Fibroblast of mammary gland (primary cell): ENCODE results near the gene JAGN1.

Source experiments
- DNase-seq: peaks from one replicate; pipeline ENCODE4 v3.0.0-alpha.2; 2010; ENCODE audit warnings: low read depth
- H3K4me3 ChIP-seq: 2 replicates; pipeline ENCODE4 v1.5.1; 2011; ENCODE audit warnings: low read depth, mild to moderate bottlenecking, low read length, moderate library complexity; ENCODE audit not compliant: control insufficient read depth
- TF ChIP-seq, protein P1 (sequence below): conservative IDR thresholded peaks from 2 replicates; pipeline ENCODE4 v1.5.1; 2011; ENCODE audit warnings: low read depth, low read length, inconsistent platforms; ENCODE audit not compliant: control insufficient read depth, insufficient read depth

JAGN1 gene

DNA sequence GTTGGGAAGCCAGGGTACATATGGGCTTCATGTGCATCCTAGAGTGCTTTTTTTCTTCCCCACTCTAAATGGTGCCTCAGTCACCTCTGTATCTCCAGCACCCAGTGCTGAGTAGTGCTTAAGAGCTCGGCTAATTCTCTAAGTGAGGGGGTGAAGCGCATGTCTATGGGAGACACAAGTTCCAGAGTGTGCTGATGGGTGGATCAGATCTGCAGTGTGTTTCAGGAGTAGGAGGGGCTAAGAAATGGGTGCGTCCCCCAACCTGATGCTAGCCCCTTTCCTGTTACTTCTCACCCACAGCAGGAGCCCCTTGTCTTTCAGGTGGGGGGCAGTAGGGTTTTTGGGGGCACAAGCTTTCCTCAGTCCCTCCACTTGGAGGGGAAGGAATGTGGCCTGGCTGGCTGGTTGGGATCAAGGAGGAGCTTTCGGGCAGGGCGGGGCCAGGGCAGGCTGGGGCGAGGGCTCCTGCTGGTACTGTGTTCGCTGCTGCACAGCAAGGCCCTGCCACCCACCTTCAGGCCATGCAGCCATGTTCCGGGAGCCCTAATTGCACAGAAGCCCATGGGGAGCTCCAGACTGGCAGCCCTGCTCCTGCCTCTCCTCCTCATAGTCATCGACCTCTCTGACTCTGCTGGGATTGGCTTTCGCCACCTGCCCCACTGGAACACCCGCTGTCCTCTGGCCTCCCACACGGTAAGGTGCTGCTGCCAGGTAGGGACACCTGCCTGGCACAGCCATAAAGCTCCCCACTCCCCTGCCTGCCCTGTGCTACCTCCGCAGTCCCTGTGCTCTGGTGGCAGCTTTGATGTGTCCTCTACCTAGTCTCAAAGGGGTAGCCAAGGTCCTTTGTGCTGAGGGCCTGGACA is 12.2 kb downstream of the JAGN1 start, which contains the start of gene IL17RE:
IL17RE (plus strand) TSS at position 477 of the 866 bp plus-strand sequence; CDS start at position 562, 85 bp downstream.
- no peak for DNase-seq
- peak within 1 kb of the TSS; percentile 33 for H3K4me3 ChIP-seq
- TF ChIP-seq, protein P1, sequence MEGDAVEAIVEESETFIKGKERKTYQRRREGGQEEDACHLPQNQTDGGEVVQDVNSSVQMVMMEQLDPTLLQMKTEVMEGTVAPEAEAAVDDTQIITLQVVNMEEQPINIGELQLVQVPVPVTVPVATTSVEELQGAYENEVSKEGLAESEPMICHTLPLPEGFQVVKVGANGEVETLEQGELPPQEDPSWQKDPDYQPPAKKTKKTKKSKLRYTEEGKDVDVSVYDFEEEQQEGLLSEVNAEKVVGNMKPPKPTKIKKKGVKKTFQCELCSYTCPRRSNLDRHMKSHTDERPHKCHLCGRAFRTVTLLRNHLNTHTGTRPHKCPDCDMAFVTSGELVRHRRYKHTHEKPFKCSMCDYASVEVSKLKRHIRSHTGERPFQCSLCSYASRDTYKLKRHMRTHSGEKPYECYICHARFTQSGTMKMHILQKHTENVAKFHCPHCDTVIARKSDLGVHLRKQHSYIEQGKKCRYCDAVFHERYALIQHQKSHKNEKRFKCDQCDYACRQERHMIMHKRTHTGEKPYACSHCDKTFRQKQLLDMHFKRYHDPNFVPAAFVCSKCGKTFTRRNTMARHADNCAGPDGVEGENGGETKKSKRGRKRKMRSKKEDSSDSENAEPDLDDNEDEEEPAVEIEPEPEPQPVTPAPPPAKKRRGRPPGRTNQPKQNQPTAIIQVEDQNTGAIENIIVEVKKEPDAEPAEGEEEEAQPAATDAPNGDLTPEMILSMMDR = no peak

DNA sequence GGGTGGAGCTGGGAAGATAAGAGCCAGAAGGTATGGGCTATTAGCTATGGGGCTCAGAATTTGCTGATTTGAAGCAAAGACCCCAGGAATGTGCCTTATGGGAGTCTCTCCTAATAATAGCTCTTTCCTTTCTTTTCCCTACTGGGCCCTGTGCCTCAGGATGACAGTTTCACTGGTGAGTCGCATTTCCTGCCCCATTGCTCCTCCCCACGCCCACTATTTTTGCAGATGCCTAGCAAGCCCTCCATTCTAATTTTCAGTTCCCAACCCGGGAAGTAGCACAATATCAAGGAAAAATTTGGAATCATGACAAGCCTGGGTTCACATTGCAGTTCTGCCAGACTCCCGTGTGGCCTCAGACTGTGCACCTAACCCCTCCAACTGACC is 12.8 kb downstream of the JAGN1 start:
- TF ChIP-seq, protein P1 = no peak
- H3K4me3 ChIP-seq = peak overlapping the region; percentile 33
- DNase-seq = peak; percentile 60

GRCh38 chr3:9903904-9904303 is 13.5 kb downstream of the JAGN1 start:
- no peak for DNase-seq
- H3K4me3 ChIP-seq = no peak overlapping the region
- TF ChIP-seq, protein P1 = no peak

DNA sequence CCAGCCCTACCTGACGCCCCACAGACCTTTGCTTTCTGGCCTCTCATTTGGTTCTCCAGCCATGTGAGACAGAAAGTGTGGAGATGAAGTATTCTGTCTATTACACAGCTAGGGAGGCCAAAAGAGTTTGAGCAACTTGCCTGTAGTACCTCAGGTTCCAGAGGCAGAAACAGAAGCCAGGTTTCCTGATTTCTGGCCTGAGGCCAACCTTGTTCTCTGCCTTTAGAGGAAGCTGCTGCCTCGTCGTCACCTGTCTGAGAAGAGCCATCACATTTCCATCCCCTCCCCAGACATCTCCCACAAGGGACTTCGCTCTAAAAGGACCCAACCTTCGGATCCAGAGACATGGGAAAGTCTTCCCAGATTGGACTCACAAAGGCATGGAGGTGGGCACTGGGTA is 16.1 kb downstream of the JAGN1 start:
- DNase-seq = no peak
- TF ChIP-seq, protein P1 = no peak
- no peak overlapping the region for H3K4me3 ChIP-seq

GRCh38 chr3:9908286-9908685 is 17.9 kb downstream of the JAGN1 start:
- no peak overlapping the region for H3K4me3 ChIP-seq
- TF ChIP-seq, protein P1 = no peak
- DNase-seq = no peak

DNA sequence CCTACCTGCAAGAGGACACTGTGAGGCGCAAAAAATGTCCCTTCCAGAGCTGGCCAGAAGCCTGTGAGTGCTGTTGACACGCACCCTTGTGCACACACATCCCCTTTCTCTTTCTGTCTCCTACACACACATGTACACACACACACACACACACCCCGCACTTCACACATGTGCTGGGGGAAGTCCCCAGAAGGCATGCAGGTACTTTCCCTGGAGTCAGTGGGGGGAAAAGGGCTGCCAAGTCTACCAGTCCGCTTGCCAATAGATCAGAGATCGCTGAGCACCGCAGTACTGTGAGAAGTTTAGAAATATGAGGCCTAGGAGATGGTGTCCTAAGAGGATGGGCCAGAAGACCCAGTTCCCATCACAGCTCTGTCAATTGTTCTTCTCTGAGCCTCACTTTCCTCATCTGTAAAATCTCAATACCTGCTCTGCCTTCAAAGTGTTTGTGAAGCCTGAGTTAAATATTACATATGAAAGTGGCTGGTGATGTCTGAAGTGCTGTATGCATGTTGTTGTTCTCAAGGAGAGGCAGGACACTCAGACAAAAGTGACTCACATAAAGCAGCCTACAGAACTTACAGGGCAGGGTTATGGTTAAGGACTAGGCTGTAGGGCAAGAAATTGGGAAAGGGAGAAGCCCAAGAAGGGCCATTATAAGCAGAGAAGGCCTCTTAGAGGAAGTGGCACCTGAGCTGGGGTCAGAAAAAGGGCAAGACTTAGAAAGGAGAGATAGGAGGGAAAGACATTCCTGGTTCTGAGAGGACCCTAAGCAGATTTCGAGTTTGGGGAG is 19.0 kb downstream of the JAGN1 start:
- H3K4me3 ChIP-seq = no peak overlapping the region
- DNase-seq = peak; percentile 31
- TF ChIP-seq, protein P1 = no peak
